Stimulated activated CD4-positive, alpha-beta T cell treated with anti-CD3 and anti-CD28 coated beads, TNF-alpha, amount 100 ng/mL, for 48 hours (primary cell): ENCODE results near the gene RAB1B.

Experiments used
- DNase-seq, 3 donors: peaks; one replicate each; pipeline ENCODE4 v3.0.0-alpha.2; 2020; ENCODE audit warnings: low read depth in 3 of 3

The RAB1B gene

GRCh38 chr11:66322732-66323427 lies 54.4 kb downstream of the RAB1B start:
- DNase-seq, result no peak

GRCh38 chr11:66323684-66324083 lies 55.2 kb downstream of the RAB1B start:
- DNase-seq, result no peak

GRCh38 chr11:66324664-66325063 lies 56.2 kb downstream of the RAB1B start:
- no peak for DNase-seq

GRCh38 chr11:66325263-66325671 lies 56.8 kb downstream of the RAB1B start:
- DNase-seq, result no peak

- no peak for DNase-seq
These were observed 58.0 kb downstream of the RAB1B start for GRCh38 chr11:66326261-66327111.
